Gastrocnemius medialis (tissue), 4 donors: ENCODE results near the gene DPYSL4. TPM values are rescaled to one million over a fixed set of nuclear protein-coding genes. Genes with fewer than 3 reads are reported as not detected.

Experiments
- ATAC-seq, 2 donors: fragments of 150-250 bp; one replicate each; pipeline ENCODE4 v1.9.1; 2016
- DNase-seq, 2 donors: peaks; one replicate each; pipeline ENCODE4 v3.0.0-alpha.2; 2019
- H3K27ac ChIP-seq, 4 donors: fragments of 200-600 bp; sonication (generic); 1 replicate in 1 of 4; 2 replicates in 3 of 4; pipeline ENCODE4 v1.5.1; 2016 to 2018; ENCODE audit warnings: mild to moderate bottlenecking in 2 of 4, moderate library complexity in 1 of 4
- H3K27me3 ChIP-seq, 3 donors: fragments of 200-600 bp; sonication (generic) in 2 of 3; 1 replicate in 1 of 3; 2 replicates in 2 of 3; pipeline versions ENCODE4 v1.5.1 to v1.6.0; 2016 to 2019; ENCODE audit warnings: mild to moderate bottlenecking in 1 of 3, moderate library complexity in 1 of 3
- H3K36me3 ChIP-seq, 2 donors: fragments of 200-600 bp; sonication (generic) in 1 of 2; one replicate each; pipeline ENCODE4 v1.5.1; 2017 to 2018
- H3K4me1 ChIP-seq, 2 donors: fragments of 200-600 bp; sonication (generic) in 1 of 2; one replicate each; pipeline ENCODE4 v1.5.1; 2016 to 2017; ENCODE audit warnings: mild to moderate bottlenecking in 2 of 2
- H3K4me3 ChIP-seq, 4 donors: fragments of 200-600 bp; sonication (generic) in 3 of 4; 1 replicate in 1 of 4; 2 replicates in 3 of 4; pipeline ENCODE4 v1.5.1; 2016 to 2019; ENCODE audit warnings: mild to moderate bottlenecking in 2 of 4
- H3K9me3 ChIP-seq, 3 donors: fragments of 200-600 bp; sonication (generic) in 2 of 3; 1 replicate in 1 of 3; 2 replicates in 2 of 3; pipeline ENCODE4 v1.5.1; 2016 to 2019
- POLR2A ChIP-seq, 2 donors: fragments of 450-650 bp; IDR thresholded peaks; one replicate each; pipeline ENCODE4 v1.6.1; 2017; ENCODE audit warnings: antibody characterized with exemption in 2 of 2, mild to moderate bottlenecking in 2 of 2, moderate library complexity in 2 of 2
- in situ Hi-C, 4 donors: fragments of 200-750 bp; cut with MboI; loops; one replicate each; pipeline versions ENCODE4 v1.15.0 to v1.8.0; 2017; ENCODE audit warnings: low sequenced_read_pairs in 4 of 4
- intact Hi-C: fragments of 100-400 bp; cut with DNase I; formaldehyde crosslinking; loops from one replicate; pipeline ENCODE4 v1.15.1; 2023; ENCODE audit warnings: low total_unique reads
- total RNA-seq, 4 donors: library from RNA; depleted of rRNA; stranded (reverse); fragments of >200 nt; gene quantifications; one replicate each; pipeline versions ENCODE4 v1.1.0 to v1.2.3, GENCODE V29; 2016
- TF ChIP-seq, protein P1 (sequence below), 5 experiments: fragments of 450-650 bp in 3 of 5; fragments of 200-600 bp in 2 of 5; sonication (generic) in 2 of 5; IDR thresholded peaks in 4 of 5; conservative IDR thresholded peaks in 1 of 5; 1 replicate in 4 of 5; 2 replicates in 1 of 5; pipeline ENCODE4 v1.5.1; 2016 to 2019; ENCODE audit warnings: antibody characterized with exemption in 5 of 5, mild to moderate bottlenecking in 3 of 5, moderate library complexity in 3 of 5

The DPYSL4 gene
- total RNA-seq, 4 donors from 2014 or later, result 0.29 to 1.3 (median 0.46) TPM

DNA sequence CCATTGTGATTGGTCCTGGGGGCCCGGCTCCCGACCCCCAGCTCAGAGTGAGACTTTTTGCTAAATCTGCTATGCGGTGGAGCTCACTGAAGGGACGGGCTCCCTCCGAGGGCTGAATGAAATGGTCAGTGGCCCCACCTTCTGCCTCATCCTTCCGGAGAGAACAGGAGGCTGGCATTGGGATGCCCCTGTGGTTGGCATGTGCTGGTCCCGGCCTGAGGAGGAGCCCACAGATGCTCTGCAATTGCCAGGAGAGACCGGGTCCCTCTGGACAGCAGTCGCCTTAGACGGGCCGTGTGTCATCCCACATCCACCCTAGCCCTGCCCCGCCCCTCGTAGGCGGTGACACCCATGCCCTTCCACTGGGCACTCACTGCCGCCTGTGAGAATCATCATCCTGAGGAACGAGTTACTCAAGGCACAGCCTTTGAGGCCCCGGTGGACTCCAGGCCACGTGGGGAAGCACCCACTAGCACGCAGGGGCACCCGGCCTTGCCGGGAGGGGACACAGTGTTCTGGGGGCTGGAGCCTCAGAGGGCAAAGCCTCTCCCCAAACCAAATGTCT, 21.2 kb upstream of the DPYSL4 start:
- Histone ChIP-seq H3K27ac (no peak overlapping the region), H3K9me3 (no peaks in the 10 kb centered on the region), H3K27me3 (no peaks in the 10 kb centered on the region), H3K36me3 (no peaks in the 10 kb centered on the region), H3K4me3 (no peak overlapping the region), H3K4me1 (peaks cover 11 to 18% of the 10 kb centered on the region in 2 donors)
- DNase-seq (no peak), ATAC-seq (no peak)
- TF ChIP-seq POLR2A (IDR thresholded peaks at IDR 0.05), result no peak
- TF ChIP-seq, protein P1, sequence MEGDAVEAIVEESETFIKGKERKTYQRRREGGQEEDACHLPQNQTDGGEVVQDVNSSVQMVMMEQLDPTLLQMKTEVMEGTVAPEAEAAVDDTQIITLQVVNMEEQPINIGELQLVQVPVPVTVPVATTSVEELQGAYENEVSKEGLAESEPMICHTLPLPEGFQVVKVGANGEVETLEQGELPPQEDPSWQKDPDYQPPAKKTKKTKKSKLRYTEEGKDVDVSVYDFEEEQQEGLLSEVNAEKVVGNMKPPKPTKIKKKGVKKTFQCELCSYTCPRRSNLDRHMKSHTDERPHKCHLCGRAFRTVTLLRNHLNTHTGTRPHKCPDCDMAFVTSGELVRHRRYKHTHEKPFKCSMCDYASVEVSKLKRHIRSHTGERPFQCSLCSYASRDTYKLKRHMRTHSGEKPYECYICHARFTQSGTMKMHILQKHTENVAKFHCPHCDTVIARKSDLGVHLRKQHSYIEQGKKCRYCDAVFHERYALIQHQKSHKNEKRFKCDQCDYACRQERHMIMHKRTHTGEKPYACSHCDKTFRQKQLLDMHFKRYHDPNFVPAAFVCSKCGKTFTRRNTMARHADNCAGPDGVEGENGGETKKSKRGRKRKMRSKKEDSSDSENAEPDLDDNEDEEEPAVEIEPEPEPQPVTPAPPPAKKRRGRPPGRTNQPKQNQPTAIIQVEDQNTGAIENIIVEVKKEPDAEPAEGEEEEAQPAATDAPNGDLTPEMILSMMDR (IDR thresholded peaks at IDR 0.05 in 4 of 5, conservative IDR thresholded peaks at IDR 0.05 in 1 of 5), result no peak
- in situ Hi-C loops (no loop called here), intact Hi-C loops (no loop called here)

- DNase-seq (no peak), ATAC-seq (no peak)
- H3K9me3 ChIP-seq, result no peaks in the 10 kb centered on the region
- no peaks in the 10 kb centered on the region for H3K36me3 ChIP-seq
- no peak overlapping the region for H3K4me3 ChIP-seq
- no peak overlapping the region for H3K27ac ChIP-seq
- H3K27me3 ChIP-seq, result no peaks in the 10 kb centered on the region
- intact Hi-C loops, result no loop called here
- TF ChIP-seq, protein P1 (IDR thresholded peaks at IDR 0.05 in 4 of 5, conservative IDR thresholded peaks at IDR 0.05 in 1 of 5), result no peak
- no peak for TF ChIP-seq POLR2A (IDR thresholded peaks at IDR 0.05)
- in situ Hi-C loops, result no loop called here
- H3K4me1 ChIP-seq, result peaks cover 11 to 18% of the 10 kb centered on the region in 2 donors
Observed at GRCh38 chr10:132166216-132166950, 20.4 kb upstream of the DPYSL4 start.

DNA sequence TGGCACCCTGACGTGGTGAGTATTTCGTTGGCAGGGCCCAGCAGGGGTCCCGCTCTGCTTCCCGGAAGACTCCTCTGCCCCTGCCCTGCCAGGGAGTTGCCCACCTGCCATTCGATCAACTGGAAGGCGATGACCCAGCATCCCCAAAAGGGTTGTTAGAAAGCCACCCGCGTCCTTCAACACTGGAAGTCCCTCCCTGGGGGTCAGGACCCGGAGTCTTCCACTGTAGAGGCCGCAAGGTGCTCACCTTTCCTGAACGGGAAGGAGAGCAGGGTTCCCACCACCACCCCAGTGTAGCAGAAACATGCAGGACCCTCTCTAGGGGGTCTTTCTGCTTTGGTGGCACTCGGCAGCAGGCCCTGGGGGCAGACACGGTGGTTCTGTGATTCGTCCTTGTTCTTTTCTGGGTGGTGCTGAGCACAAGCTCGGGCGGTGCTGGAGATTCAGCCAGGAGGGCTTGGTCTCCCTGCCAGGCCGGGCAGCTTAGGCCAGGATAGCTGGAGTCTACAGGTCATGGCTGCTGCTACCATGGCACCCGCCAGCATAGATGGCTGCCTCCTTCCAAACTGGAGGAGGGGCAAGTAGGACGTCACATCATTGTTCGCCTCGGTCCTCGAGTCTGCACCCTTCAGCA, 19.6 kb upstream of the DPYSL4 start:
- DNase-seq (no peak), ATAC-seq (no peak)
- H3K27me3 ChIP-seq, result no peaks in the 10 kb centered on the region
- H3K27ac ChIP-seq, result no peak overlapping the region
- no peak for TF ChIP-seq POLR2A (IDR thresholded peaks at IDR 0.05)
- TF ChIP-seq, protein P1 (IDR thresholded peaks at IDR 0.05 in 4 of 5, conservative IDR thresholded peaks at IDR 0.05 in 1 of 5), result no peak
- no peak overlapping the region for H3K4me3 ChIP-seq
- in situ Hi-C loops (no loop called here), intact Hi-C loops (no loop called here)
- peaks cover 11 to 14% of the 10 kb centered on the region in 2 donors for H3K4me1 ChIP-seq
- no peaks in the 10 kb centered on the region for H3K36me3 ChIP-seq
- H3K9me3 ChIP-seq, result no peaks in the 10 kb centered on the region

- Histone ChIP-seq H3K4me1 (peaks cover 2 to 6% of the 10 kb centered on the region in 2 donors), H3K27ac (no peak overlapping the region), H3K9me3 (no peaks in the 10 kb centered on the region), H3K4me3 (no peak overlapping the region), H3K27me3 (no peaks in the 10 kb centered on the region), H3K36me3 (no peaks in the 10 kb centered on the region)
- ATAC-seq (no peak), DNase-seq (no peak)
- TF ChIP-seq, protein P1 (IDR thresholded peaks at IDR 0.05 in 4 of 5, conservative IDR thresholded peaks at IDR 0.05 in 1 of 5), result no peak
- TF ChIP-seq POLR2A (IDR thresholded peaks at IDR 0.05), result no peak
- in situ Hi-C loops, result no loop called here
- intact Hi-C loops, result no loop called here
Observed at GRCh38 chr10:132167976-132168375, 18.8 kb upstream of the DPYSL4 start.
